GM21528 (cell line): Measurements from ENCODE around the gene CRHR1.
"Not testable (repeated sequence)": the region's sequence is repeated elsewhere in the genome, so short reads cannot be mapped to it uniquely, and the experiment has no call there.

ENCODE experiments used
- ATAC-seq: cut with Tn5 transposase; IDR thresholded peaks from one replicate; pipeline ENCODE4 v1.9.1; 2021; ENCODE audit warnings: mild to moderate bottlenecking, moderate library complexity; ENCODE audit not compliant: unreplicated experiment, low FRiP score

CRHR1 gene

DNA sequence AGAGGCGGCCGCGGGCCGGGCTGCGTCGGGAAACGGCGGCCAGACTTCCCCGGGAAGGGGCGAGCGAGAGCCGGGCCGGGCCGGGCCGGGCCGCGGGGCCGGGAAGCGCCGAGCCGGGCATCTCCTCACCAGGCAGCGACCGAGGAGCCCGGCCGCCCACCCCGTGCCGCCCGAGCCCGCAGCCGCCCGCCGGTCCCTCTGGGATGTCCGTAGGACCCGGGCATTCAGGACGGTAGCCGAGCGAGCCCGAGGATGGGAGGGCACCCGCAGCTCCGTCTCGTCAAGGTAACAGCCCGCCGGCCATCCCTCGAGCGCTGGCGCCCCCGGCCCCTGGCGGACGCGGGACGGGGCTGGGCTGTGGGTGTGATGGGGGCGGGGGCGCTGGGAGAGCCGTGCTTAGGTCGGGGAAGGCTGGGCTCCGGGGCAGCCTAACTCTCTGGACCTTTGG lies at the start of gene CRHR1:
TSS of gene CRHR1 (plus strand) at position 28 of the 448 bp plus-strand sequence. CDS start at position 253, 225 bp downstream.
- no peak for ATAC-seq

- ATAC-seq, result no peak
These were observed 49.5 kb upstream of the CRHR1 start for GRCh38 chr17:45734598-45734997.

- ATAC-seq, result no peak
These were observed 48.6 kb upstream of the CRHR1 start for GRCh38 chr17:45735488-45735887.

DNA sequence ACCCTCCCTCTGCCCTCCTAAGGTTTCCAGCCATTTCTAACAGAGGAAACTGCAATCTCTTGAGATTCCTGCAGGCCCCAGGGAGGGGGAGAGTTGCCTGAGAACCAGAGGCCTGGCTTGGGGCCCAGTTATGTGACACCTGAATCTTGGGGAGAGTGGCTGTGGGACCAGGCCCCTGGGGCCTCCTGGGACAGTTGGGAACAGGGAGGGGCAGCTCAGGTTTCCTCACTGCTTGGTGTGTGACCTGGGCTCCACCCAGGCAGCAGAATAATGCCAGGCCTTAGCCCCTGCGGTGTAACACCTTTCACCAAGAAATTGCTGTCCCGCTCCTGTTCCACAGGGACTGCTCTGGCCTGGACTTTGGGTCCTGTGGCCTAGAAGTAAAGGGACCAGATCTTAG lies 44.3 kb upstream of the CRHR1 start:
- no peak for ATAC-seq

DNA sequence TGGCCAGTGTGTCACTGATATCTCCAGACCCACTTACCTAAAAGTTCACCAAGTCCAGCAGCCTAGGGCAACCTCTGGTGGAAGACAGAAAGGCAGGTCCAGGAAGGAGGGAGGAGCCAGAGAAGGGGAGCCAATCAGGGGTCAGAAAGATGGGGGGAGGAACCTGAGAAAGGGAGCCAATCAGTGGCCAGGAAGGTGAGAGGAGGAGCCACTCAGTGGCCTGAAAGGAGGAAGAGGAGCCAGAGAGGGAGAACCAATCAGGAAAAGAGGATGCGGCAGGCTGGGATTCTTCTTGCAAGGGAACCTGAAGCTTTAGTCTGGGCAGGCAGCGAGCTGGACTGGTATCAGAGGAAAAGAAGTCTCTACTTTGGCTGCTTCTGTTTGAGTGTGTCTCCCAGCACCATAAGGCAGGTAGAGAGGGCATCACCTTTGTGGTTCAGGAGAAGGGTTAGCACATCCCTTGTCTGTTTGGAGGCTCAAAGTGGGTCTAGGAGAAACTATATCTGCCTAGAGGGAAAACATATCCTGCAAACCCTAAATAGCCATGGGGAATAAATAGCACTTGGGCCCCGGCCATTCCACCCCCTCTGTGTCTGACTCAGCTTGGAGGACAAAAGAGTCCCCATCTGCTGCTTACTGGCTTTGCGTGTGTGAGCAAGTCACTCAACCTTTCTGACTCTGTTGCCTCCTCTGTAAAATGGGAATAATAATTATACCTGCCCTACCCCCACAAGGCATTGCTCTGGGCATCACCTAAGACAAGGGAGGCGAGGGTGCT lies 43.4 kb upstream of the CRHR1 start:
- no peak for ATAC-seq

DNA sequence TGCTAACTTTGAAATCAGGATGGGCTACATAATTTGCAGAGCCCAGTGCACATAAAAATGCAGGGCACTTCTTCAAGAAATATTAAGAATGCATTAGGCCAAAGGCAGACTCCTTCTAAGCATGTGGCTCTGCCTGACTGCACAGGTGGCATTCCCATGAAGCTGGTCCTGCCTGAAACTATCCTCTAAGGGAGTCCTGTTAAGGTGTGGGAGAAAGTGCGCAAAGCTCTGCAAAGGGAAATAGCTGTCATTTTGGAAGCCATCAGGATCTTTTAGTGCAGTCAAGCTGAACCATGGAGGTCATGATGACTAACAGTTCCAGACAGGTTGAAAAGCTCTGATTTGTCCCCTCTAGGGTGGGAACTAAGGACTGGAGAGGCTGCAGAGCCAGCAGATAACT lies 41.9 kb upstream of the CRHR1 start:
- no peak for ATAC-seq

DNA sequence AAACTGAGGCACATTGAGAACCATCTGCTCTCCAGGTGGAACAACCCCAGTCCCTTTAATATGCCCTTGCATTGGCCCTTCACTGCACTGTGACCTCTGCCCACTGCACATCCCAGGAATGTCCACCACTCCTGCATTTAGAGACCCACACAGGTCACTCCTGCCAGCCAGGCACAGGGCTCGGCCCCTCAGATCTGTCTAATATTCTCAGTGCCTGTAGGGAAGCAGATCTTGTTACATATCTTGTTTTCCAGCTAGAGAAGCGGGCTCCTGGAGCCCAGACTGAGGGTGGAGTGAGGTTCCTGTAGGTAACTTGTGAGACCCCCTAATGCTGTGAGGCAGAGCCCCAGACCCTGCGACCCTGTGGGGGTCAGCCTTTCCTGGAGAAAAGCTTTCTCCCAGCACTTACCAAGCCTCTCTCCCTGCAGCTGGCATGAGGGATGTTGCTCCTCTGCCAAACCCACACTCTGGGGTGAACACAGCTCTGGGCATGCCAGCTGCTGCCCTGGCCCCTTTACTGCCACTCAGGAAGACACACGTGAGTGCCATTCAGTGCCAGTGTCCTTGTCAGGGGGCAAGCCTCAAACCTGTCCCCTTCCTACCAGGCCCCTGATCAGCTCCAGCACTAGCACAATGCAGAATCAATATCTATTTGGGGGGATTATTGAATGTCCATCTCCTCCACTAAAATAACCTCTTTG lies 40.3 kb upstream of the CRHR1 start:
- no peak for ATAC-seq

DNA sequence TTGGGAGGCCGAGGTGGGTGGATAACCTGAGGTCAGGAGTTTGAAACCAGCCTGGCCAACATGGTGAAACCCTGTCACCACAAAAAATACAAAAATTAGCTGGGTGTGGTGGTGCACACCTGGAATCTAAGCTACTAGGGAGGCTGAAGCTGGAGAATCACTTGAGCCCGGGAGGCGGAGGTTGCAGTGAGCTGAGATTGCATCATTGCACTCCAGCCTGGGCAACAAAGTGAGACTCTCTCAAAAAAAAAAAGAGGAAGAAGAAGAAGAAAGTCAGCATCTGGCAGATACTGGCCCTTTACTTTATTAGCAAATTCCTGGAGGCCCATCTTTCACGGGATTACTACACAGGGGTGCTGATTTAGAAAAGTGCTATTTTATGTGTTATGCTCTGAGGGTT lies 39.3 kb upstream of the CRHR1 start:
- ATAC-seq, result not testable (repeated sequence)

DNA sequence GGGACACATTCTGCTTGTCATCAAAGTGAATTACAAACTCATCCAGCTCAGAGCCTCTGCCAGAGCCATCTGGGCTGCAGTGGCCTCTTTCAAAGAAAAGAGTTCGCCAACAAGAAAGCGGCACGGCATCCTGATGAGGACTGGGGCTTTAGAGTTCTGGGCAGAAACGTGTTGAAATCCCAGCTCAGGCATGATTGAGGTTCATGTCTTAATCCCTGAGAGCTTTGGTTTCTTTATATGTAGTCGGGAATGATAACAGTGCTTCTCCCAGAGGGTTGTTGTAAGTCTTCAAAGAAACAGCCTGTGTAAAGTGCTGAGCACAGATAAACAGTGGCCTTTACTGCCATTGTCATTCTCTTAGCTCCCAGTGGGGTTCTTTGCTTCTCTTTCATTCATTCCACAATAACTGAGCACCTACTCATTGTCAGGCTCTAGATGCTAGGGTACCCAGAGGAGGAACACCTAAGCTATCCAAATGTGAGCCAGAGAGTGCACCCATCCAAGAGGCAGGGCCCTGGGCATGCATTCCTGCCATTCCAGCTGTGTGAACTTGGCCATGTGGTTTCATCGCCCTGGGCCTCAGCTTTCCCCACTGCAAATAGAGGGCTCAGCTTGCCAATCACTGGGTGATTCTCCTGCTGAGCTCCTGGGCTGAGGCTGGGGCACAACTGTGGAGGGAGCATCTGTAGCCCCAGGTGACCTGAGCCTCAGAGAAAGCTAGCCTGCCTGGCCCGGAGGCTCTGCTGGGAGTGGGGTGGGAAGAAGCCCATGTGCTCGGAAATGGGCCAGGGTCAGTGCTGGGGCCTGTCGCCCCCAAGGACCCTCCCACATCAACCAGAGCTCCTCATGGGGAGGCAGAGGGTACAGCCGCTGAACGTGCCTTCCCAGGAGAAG lies 38.3 kb upstream of the CRHR1 start:
- no peak for ATAC-seq

- ATAC-seq, result no peak
These were observed 36.2 kb upstream of the CRHR1 start for GRCh38 chr17:45747911-45748310.

DNA sequence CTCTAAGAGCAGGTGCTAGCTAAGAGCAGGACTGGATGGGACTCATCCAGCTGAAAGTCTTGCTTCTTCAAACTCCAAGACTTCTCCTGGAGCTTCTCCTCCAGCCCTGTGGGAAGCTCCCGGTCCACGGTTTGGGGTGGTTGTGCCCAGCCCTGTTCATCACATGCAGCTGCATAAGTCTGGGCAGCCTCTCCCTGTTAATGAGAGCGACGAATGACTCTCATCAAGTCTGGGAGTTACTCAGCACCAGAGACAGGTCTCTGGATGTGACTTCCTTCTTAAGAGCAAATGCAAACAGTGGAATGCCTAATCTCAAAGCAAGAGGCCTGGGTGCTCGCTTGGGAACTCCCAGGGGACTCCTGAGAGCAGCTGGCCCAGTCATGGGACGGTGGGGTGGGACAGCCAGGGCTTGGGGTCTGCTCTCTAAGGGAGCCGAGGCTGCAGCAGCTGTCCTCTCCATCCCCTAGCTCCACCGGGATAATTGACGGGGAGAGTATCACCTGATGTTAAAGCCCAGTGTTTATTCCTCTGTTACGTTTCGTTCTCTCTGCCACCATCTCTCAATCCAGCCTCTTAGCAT lies 35.3 kb upstream of the CRHR1 start:
- no peak for ATAC-seq

- no peak for ATAC-seq
These were observed 34.2 kb upstream of the CRHR1 start for GRCh38 chr17:45749831-45750335.

DNA sequence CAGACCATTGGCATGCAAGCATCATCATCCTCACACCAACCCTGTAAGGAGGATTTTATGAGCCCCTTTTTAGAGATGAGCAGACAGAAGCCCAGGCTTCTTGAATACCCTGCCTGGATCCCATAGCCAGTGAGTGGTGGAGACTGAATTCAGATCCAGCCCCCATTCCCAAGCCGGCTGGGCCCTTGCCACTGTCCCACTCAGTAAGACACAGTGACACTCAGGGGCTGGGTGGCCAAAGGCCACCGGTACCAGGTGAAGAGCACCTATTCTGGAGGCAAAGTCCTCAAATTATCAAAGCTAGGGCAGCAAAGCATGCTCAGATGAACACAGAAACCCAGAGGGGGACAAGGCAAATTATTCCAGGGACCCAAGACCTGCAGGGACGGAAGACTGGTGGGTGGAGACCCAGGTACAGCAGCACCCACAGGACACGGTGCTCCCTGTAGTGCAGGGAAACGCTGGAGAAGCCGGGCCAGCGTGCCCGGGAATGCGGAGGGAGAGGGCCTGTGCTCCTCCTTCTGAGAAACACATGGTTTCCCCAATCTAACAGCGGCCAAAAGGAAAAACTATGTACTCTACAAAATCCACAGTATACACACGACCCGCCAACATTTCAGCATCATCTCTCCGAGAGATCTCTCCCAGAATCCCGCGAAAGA lies 33.2 kb upstream of the CRHR1 start:
- no peak for ATAC-seq

DNA sequence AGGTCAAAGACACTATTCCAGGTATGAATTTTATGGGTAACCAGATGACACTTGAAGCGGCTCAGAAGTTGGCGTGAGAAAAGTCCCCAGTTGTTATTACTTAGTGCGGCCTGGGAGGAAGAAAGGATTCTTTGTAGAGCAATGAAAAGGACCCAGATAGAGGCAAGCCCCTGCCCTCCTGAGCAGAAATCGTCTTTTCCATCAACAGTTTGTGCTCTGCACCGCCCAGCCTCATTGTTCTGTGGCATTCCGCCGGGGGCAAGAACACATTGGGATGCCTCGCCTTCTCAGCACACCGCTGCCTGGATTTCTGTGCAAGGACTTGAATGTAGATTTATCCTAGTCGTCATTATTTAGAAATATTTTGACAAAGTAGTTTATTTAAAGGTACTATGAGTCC lies 32.7 kb upstream of the CRHR1 start:
- ATAC-seq, result no peak

DNA sequence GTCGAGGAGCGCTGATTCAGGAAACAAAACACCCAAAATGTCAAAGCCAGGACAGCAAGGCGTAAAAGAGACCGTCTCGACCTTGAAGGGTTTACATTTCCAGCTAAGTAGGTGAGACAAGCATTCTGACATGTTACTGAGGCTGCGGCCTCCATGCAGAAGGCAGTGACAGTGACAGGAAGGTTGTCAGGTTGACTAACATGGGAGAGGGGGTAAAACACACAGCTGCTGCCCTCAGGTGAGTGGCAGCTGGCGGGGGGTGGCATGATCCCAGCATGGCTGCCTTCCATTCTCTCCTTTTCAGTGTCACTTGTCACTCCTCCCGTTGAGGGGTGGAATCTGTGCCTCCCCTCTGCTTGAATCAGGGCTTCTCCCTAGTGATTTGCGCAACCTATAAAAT lies 31.9 kb upstream of the CRHR1 start:
- ATAC-seq, result no peak

- ATAC-seq, result no peak
These were observed 30.4 kb upstream of the CRHR1 start for GRCh38 chr17:45753645-45754225.

- ATAC-seq, result no peak
These were observed 29.1 kb upstream of the CRHR1 start for GRCh38 chr17:45755050-45755449.

- ATAC-seq, result no peak
These were observed 27.7 kb upstream of the CRHR1 start for GRCh38 chr17:45756266-45756991.
